ENCODE results near the gene CDK6. TPM values are rescaled to one million over a fixed set of nuclear protein-coding genes. Genes with fewer than 3 reads are reported as not detected.

CDK6 gene
- total and polyA plus RNA-seq, 10 of the 15 experiments (the other 5 are each of a cell fraction or from before 2014, with no cell fraction given) = 8.0 to 118 (median 45.8) TPM

DNA sequence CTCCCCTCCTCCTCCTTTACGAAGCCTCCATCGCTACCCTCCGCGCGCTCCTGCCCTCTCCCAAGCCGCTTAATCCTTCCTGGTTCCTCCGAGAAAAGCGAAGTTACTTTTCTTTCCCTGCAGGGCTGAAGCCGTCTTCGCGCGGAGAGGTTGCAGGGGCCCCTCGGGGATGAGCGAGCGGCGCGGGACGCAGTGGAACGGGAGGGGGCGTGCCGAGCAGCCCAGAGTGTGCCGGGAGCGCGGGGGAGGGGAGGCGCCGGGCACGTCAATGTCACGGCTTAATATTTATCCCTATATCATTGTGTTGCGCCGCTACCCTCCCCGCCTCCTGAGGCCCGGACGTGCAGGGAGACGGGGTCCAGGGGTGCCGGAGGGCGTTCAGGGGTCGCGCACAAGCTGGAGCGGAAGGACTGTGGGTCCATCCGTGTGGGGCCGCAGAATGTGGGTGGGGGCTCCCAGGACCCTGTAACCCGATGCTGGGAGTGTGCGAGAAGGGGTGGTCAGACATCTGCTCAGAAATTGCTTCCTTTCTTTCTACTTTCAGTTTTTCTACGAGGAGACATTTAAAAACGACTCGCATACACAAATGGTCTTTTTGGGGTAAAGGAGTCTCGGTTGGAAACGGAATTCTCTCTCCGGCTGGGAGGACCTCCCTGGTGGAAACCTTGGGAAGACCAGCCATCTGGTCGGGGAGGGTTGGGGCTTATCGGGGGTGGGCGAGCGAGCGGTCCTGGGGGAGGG is 2.4 kb downstream of the CDK6 start (continued):
- TF ChIP-seq, protein P1, sequence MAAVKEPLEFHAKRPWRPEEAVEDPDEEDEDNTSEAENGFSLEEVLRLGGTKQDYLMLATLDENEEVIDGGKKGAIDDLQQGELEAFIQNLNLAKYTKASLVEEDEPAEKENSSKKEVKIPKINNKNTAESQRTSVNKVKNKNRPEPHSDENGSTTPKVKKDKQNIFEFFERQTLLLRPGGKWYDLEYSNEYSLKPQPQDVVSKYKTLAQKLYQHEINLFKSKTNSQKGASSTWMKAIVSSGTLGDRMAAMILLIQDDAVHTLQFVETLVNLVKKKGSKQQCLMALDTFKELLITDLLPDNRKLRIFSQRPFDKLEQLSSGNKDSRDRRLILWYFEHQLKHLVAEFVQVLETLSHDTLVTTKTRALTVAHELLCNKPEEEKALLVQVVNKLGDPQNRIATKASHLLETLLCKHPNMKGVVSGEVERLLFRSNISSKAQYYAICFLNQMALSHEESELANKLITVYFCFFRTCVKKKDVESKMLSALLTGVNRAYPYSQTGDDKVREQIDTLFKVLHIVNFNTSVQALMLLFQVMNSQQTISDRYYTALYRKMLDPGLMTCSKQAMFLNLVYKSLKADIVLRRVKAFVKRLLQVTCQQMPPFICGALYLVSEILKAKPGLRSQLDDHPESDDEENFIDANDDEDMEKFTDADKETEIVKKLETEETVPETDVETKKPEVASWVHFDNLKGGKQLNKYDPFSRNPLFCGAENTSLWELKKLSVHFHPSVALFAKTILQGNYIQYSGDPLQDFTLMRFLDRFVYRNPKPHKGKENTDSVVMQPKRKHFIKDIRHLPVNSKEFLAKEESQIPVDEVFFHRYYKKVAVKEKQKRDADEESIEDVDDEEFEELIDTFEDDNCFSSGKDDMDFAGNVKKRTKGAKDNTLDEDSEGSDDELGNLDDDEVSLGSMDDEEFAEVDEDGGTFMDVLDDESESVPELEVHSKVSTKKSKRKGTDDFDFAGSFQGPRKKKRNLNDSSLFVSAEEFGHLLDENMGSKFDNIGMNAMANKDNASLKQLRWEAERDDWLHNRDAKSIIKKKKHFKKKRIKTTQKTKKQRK (IDR thresholded peaks at IDR 0.05; ENCODE audit: low read depth, low read length) = no peak
- TF ChIP-seq NR2C2 (IDR thresholded peaks at IDR 0.05; ENCODE audit: borderline replicate concordance, control insufficient read depth, insufficient read length, low read depth) (no peak), BCL11A (IDR thresholded peaks at IDR 0.05; ENCODE audit: low read depth, low read length) (no peak), STAT3 (IDR thresholded peaks at IDR 0.05; ENCODE audit: low read depth, low read length) (no peak), SMAD5 (IDR thresholded peaks at IDR 0.05; ENCODE audit: low read depth) (peak; percentile 18; the same call in 1 of the 2 replicates)

DNA sequence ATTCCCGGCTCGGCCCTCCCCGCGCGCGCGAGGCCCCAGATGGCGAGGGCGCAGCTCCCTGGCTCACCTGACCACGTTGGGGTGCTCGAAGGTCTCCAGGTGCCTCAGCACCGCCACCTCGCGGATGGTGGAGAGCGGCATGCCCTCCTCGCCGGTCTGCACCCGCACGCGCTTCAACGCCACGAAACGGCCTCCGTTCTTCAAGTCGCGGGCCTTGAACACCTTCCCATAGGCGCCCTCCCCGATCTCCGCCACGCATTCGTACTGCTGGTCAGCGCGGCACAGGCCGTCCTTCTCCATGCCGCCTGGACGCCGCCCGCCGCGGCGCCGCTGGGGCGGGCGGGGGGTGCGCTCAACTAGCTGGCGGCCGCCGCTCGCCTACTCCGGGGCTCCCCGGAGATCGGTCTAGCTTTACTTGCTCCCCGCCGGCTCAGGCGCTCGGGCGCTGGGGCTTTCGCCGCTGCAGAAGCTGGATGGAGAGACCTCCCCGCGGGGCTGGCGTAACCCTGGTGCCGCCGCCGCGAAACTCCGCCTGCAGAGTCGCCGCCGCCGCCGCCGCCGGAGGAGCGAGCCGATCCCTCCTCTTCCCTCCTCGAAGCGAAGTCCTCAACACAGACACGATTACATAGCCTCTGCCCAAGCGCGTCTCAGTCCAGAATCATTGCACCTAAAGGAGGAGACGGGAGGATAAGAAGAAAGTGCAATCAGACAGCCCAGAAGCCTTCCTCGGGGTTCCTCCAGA is 3.2 kb downstream of the CDK6 start:
- intact Hi-C loops (cut with micrococcal nuclease; ENCODE audit: unreplicated experiment) = loop anchor here (1.0 to 5.0 kb wide), 6 partner anchors 20 to 222 kb away; no protein-coding TSS in a partner anchor
- ATAC-seq = peak; percentile 72
- Histone ChIP-seq H3K9ac (ENCODE audit: control insufficient read depth, insufficient read depth, low read length) (peak overlapping the region; percentile 83), H3K9me3 (replicated peaks; ENCODE audit: control insufficient read depth, insufficient read depth, low read length) (no peaks in the 10 kb centered on the region; the same call in 2 of the 3 replicates), H3K36me3 (ENCODE audit: control insufficient read depth in 2 of 2, insufficient read depth in 2 of 2, low read length in 1 of 2) (no peaks in the 10 kb centered on the region; a peak in 1 of 4 replicates), H3K27ac (ENCODE audit: control insufficient read depth, insufficient read depth) (peak overlapping the region; percentile 91), H2AFZ (ENCODE audit: control insufficient read depth, low read depth, low read length) (peak overlapping the region; percentile 76), H3K4me2 (ENCODE audit: control insufficient read depth, insufficient read depth) (peak overlapping the region; percentile 92), H3K4me3 (peak overlapping the region; percentile 85), H4K20me1 (ENCODE audit: control insufficient read depth, insufficient read depth) (no peaks in the 10 kb centered on the region), H3K79me2 (ENCODE audit: control insufficient read depth, insufficient read depth, low read length) (peaks cover 76% of the 10 kb centered on the region), H3K27me3 (replicated peaks in 1 of 2; ENCODE audit: control insufficient read depth in 2 of 2, insufficient read depth in 2 of 2, low read length in 1 of 2) (no peaks in the 10 kb centered on the region), H3K4me1 (ENCODE audit: control insufficient read depth, insufficient read depth, low read length) (peaks cover 5% of the 10 kb centered on the region)
- no TSS peak for BruUV-seq (replicated peaks)
- RAD21 ChIA-PET (ENCODE audit: unreplicated experiment) = interaction anchor here (0.6 to 8.3 kb wide), 28 partner anchors 9 to 215 kb away, joined by 3 to 124 read pairs (median 4); no protein-coding TSS in a partner anchor
- WGBS (ENCODE audit: insufficient coverage, insufficient replicate concordance, low lambda C conversion rate, missing lambda C conversion rate) = 1% methylated on average over 81 of the region's 83 CpGs
- DNase-seq (ENCODE audit: low read depth, low spot score) = no peak
- FAIRE-seq = peak; percentile 83
- POLR2A ChIA-PET = interaction anchor here (0.6 to 1.4 kb wide), 5 partner anchors 10 to 212 kb away, joined by 3 to 6 read pairs (median 4); no protein-coding TSS in a partner anchor
- in situ Hi-C loops (cut with MboI) = loop anchor here (5.0 to 10.0 kb wide), 3 partner anchors 136 to 222 kb away; no protein-coding TSS in a partner anchor
- CTCF ChIA-PET = interaction anchor here (0.6 to 5.8 kb wide), 29 partner anchors 11 to 396 kb away, joined by 3 to 58 read pairs (median 4); no protein-coding TSS in a partner anchor
- SMC1A ChIA-PET (ENCODE audit: uncharacterized antibody, unreplicated experiment) = interaction anchor here (0.6 to 7.2 kb wide), 24 partner anchors 9 to 321 kb away, joined by 3 to 83 read pairs (median 6); no protein-coding TSS in a partner anchor
- TF ChIP-seq ZNF207 (IDR thresholded peaks at IDR 0.05; ENCODE audit: borderline replicate concordance) = peak; percentile 53; the same call in 1 of the 2 replicates
- TF ChIP-seq CHD2 (IDR thresholded peaks at IDR 0.05; ENCODE audit: borderline replicate concordance, low read depth, low read length) = peak; percentile 37; the same call in 1 of the 2 replicates
- TF ChIP-seq CREB1 (IDR thresholded peaks at IDR 0.05; ENCODE audit: low read depth) = 0 out of 2 replicates have a peak, but pooled peaks have one; percentile 2
- TF ChIP-seq HDAC6 (IDR thresholded peaks at IDR 0.05; ENCODE audit: unreplicated experiment) = no peak
- no peak for TF ChIP-seq ASH2L (IDR thresholded peaks at IDR 0.05; ENCODE audit: borderline replicate concordance, low read depth)
- no peak; the same call in 1 of the 2 replicates for TF ChIP-seq POLR2AphosphoS5 (IDR thresholded peaks at IDR 0.05; ENCODE audit: low read length)
- TF ChIP-seq ZNF384 (IDR thresholded peaks at IDR 0.05; ENCODE audit: borderline replicate concordance, low read depth, low read length) = peak; percentile 29; the same call in 1 of the 2 replicates
- TF ChIP-seq RB1 (IDR thresholded peaks at IDR 0.05; ENCODE audit: borderline replicate concordance) = peak; percentile 54; the same call in 1 of the 2 replicates
- TF ChIP-seq, protein P2, sequence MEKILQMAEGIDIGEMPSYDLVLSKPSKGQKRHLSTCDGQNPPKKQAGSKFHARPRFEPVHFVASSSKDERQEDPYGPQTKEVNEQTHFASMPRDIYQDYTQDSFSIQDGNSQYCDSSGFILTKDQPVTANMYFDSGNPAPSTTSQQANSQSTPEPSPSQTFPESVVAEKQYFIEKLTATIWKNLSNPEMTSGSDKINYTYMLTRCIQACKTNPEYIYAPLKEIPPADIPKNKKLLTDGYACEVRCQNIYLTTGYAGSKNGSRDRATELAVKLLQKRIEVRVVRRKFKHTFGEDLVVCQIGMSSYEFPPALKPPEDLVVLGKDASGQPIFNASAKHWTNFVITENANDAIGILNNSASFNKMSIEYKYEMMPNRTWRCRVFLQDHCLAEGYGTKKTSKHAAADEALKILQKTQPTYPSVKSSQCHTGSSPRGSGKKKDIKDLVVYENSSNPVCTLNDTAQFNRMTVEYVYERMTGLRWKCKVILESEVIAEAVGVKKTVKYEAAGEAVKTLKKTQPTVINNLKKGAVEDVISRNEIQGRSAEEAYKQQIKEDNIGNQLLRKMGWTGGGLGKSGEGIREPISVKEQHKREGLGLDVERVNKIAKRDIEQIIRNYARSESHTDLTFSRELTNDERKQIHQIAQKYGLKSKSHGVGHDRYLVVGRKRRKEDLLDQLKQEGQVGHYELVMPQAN (conservative IDR thresholded peaks at IDR 0.05) = 0 out of 2 replicates have a peak, but pooled peaks have one; percentile 64
- peak; percentile 12; the same call in 1 of the 2 replicates for TF ChIP-seq RFX5 (IDR thresholded peaks at IDR 0.05; ENCODE audit: low read depth, low read length)

All from GM12878 (cell line).